Right cardiac atrium (tissue), 5 donors: ENCODE results near the gene SENP5. TPM values are rescaled to one million over a fixed set of nuclear protein-coding genes. Genes with fewer than 3 reads are reported as not detected.
A peak's percentile ranks its signal among the peaks of the same experiment; 100 is the strongest.

ENCODE experiments used
- ATAC-seq, 2 donors: fragments of 200-7000 bp; cut with Tn5 transposase; one replicate each; pipeline versions ENCODE4 v1.8.0 to v1.9.1; 2020; ENCODE audit warnings: moderate library complexity in 2 of 2, mild to moderate bottlenecking in 1 of 2
- DNase-seq, 3 donors: peaks; one replicate each; pipeline ENCODE4 v3.0.0-alpha.2; 2020
- H3K27ac ChIP-seq: one replicate; pipeline ENCODE4 v1.5.1; 2013; ENCODE audit warnings: mild to moderate bottlenecking, low read length, control low read depth, moderate library complexity
- H3K27me3 ChIP-seq: one replicate; pipeline ENCODE4 v1.6.1; 2013; ENCODE audit not compliant: control insufficient read depth, insufficient read depth
- H3K4me1 ChIP-seq: one replicate; pipeline ENCODE4 v1.6.1; 2013; ENCODE audit warnings: low read length; ENCODE audit not compliant: control insufficient read depth, insufficient read depth
- H3K4me3 ChIP-seq: one replicate; pipeline ENCODE4 v1.5.1; 2013; ENCODE audit warnings: low read length, control low read depth
- H3K9me3 ChIP-seq: one replicate; pipeline ENCODE4 v1.6.1; 2013; ENCODE audit warnings: low read length; ENCODE audit not compliant: control insufficient read depth
- whole genome bisulfite sequencing: extraction: QIAGEN DNeasy Blood & Tissue Kit; methylation state at CpG from one replicate; pipeline ENCODE4 v1.1.7; 2013; 5-methylcytosine and 5-hydroxymethylcytosine counted together
- intact Hi-C, 4 donors: fragments of 100-400 bp; cut with DNase I; formaldehyde crosslinking; loops; one replicate each; pipeline versions ENCODE4 v1.11.0 to v1.14.0; 2022 to 2023
- polyA plus RNA-seq: library from polyadenylated mRNA; stranded (reverse); fragments of 200-250 nt; gene quantifications from one replicate; pipeline ENCODE4 v1.2.3, GENCODE V29; 2013
- total RNA-seq, 4 donors: library from RNA; stranded (reverse); fragmentation: NEBNext Ultra II Directional; extraction: Animal tissue kit (Norgen Biotek cat#: 25700); gene quantifications; one replicate each; pipeline ENCODE4 v1.2.1, GENCODE V29; 2021
- donor health status: healthy with polysubstance abuse.
- donor health status: DM: no; HTN: yes; CAD: no.
- donor health status: DM: no; HTN: no; CAD: no.
- donor health status: DM: no; HTN: yes; CAD: no; lungs with severe emphysema.
- donor health status: DM: yes; HTN: yes; CAD: no.

Gene SENP5
- total and polyA plus RNA-seq, 5 donors = 9.3 to 31.0 (median 21.0) TPM

DNA sequence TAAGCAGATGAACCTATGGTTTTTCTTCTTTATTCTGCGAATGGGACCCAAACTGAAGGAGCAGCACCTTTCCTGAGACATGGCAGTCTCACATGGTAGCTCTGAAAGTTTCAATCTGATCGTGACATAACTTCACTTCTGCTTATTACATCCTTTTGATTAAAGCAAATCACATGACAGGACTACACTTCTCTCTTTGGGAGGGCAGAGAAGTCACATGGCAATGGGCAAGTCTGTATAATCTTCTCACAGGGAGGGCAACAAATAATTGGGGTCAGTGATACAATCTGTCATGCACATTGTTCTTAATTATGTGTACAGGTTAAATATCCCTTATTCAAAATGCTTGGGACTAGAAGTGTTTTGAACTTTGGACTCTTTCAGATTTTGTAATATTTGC lies 53.0 kb downstream of the SENP5 start:
- no peaks in the 10 kb centered on the region for H3K27me3 ChIP-seq
- no peak for ATAC-seq
- intact Hi-C loops = no loop called here

GRCh38 chr3:196927571-196928453 lies 60.1 kb downstream of the SENP5 start:
- H3K4me3 ChIP-seq = no peak overlapping the region
- H3K9me3 ChIP-seq = no peaks in the 10 kb centered on the region
- no peak for ATAC-seq
- DNase-seq = no peak
- H3K4me1 ChIP-seq = no peaks in the 10 kb centered on the region
- H3K27ac ChIP-seq = no peak overlapping the region
- WGBS = 88% methylated on average over 7 of the region's 7 CpGs
- intact Hi-C loops = no loop called here
- no peaks in the 10 kb centered on the region for H3K27me3 ChIP-seq

More for the DNA sequence above, 53.0 kb downstream of the SENP5 start:
- H3K9me3 ChIP-seq = no peaks in the 10 kb centered on the region
- H3K4me1 ChIP-seq = no peaks in the 10 kb centered on the region
- no peak for DNase-seq
- H3K27ac ChIP-seq = no peak overlapping the region
- 78% methylated on average over 2 of the region's 2 CpGs for WGBS
- no peak overlapping the region for H3K4me3 ChIP-seq

GRCh38 chr3:196931157-196931556 lies 63.4 kb downstream of the SENP5 start:
- DNase-seq (no peak), ATAC-seq (no peak)
- Histone ChIP-seq H3K9me3 (no peaks in the 10 kb centered on the region), H3K27ac (no peak overlapping the region), H3K4me3 (no peak overlapping the region), H3K27me3 (no peaks in the 10 kb centered on the region), H3K4me1 (no peaks in the 10 kb centered on the region)
- 93% methylated on average over 4 of the region's 4 CpGs for WGBS
- intact Hi-C loops = no loop called here

- intact Hi-C loops = no loop called here
- no peaks in the 10 kb centered on the region for H3K9me3 ChIP-seq
- DNase-seq (no peak), ATAC-seq (no peak)
- no peak overlapping the region for H3K27ac ChIP-seq
- WGBS = 86% methylated on average over 12 of the region's 12 CpGs
- no peaks in the 10 kb centered on the region for H3K4me1 ChIP-seq
- no peak overlapping the region for H3K4me3 ChIP-seq
- no peaks in the 10 kb centered on the region for H3K27me3 ChIP-seq
These were observed 64.3 kb downstream of the SENP5 start for GRCh38 chr3:196931828-196932587.

DNA sequence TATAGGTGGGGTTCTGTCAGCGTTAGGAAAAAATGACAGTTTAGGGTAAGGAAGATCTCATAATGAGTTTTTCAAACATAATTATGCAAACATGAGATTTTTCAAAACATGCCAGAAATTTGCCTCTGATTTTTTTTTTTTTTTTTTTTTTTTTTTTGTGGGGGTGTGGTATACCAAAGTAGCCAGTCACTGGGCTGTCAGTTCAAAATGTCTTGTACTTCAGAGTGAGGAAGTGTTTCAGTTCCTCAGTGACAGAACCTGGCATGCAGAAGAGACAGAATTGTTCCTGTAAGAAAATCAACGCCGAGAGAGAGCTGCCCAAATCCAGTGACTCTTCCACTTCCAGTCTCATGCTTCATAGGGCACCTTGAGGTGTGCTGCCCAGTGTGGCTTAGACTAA lies 64.9 kb downstream of the SENP5 start:
- H3K4me1 ChIP-seq = no peaks in the 10 kb centered on the region
- no peaks in the 10 kb centered on the region for H3K27me3 ChIP-seq
- no peak overlapping the region for H3K27ac ChIP-seq
- intact Hi-C loops = no loop called here
- no peak for DNase-seq
- no peaks in the 10 kb centered on the region for H3K9me3 ChIP-seq
- H3K4me3 ChIP-seq = no peak overlapping the region
- ATAC-seq = no peak
- WGBS = 89% methylated on average over 3 of the region's 3 CpGs

- DNase-seq (no peak), ATAC-seq (no peak)
- intact Hi-C loops = no loop called here
These were observed 68.6 kb downstream of the SENP5 start for GRCh38 chr3:196936288-196936687.

DNA sequence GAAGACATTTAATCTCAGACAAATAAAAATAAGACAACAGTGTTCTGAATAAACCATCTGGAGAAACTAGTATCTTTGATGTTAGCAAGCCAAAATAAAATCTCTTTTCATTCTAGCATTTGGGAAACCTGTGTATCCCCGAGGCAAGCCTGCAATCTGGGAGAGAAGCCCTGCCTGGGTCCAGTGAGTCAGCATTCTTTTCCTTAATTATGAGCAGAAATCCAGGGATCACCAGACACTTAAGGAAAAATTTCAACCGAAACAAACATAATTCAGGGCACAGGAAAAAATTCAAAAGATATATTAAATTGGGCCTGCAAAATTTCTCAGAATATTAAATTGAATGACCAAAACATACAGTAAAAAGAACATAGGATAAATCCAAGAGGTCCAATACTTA lies 70.4 kb downstream of the SENP5 start:
- intact Hi-C loops = no loop called here
- Histone ChIP-seq H3K27ac (no peak overlapping the region), H3K27me3 (no peaks in the 10 kb centered on the region), H3K4me3 (no peak overlapping the region), H3K9me3 (no peaks in the 10 kb centered on the region), H3K4me1 (peaks cover 4% of the 10 kb centered on the region)
- 85% methylated on average over 2 of the region's 2 CpGs for WGBS
- DNase-seq (no peak), ATAC-seq (no peak)

More at GRCh38 chr3:196936288-196936687, 68.6 kb downstream of the SENP5 start:
- no peaks in the 10 kb centered on the region for H3K27me3 ChIP-seq
- peaks cover 4% of the 10 kb centered on the region for H3K4me1 ChIP-seq
- WGBS = 85% methylated on average over 3 of the region's 3 CpGs
- H3K9me3 ChIP-seq = no peaks in the 10 kb centered on the region
- H3K27ac ChIP-seq = no peak overlapping the region
- no peak overlapping the region for H3K4me3 ChIP-seq

GRCh38 chr3:196938576-196938975 lies 70.9 kb downstream of the SENP5 start:
- no peak for DNase-seq
- intact Hi-C loops = no loop called here
- Histone ChIP-seq H3K27me3 (no peaks in the 10 kb centered on the region), H3K9me3 (no peaks in the 10 kb centered on the region), H3K27ac (no peak overlapping the region), H3K4me3 (no peak overlapping the region), H3K4me1 (peaks cover 6% of the 10 kb centered on the region)
- WGBS = 91% methylated on average over 5 of the region's 5 CpGs
- no peak for ATAC-seq

DNA sequence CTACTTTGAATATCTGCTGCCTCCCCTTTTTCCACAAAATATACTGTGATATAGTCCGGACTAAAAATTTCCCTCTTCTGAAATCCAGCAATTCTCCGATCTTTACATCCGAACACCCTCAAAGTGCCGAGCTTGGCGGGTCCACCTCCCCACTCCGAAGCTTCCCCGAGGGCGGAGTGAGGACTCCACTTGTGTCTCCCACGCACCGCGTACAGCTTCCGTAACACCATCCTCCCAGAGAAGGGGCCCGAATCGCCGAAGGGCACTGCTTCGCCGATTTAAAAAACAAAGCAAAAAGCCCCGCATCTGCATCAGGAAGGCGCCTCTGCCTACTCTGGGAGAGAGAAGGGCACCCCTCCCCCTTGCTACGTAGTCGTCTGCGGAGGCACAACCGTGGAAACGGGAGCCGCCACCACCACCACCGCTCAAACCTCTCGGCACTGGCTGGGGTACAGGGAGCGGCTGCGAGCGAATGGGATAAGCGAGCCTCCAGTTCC lies 74.1 kb downstream of the SENP5 start:
- H3K9me3 ChIP-seq = no peaks in the 10 kb centered on the region
- H3K27me3 ChIP-seq = no peaks in the 10 kb centered on the region
- H3K4me3 ChIP-seq = peak overlapping the region; percentile 91
- peak overlapping the region; percentile 84 for H3K27ac ChIP-seq
- intact Hi-C loops = loop anchor here in 2 of 4 donors (5.0 to 10.0 kb wide), 2 partner anchors 74 to 77 kb away; partner anchors contain the start of gene SENP5 (in 2 of the 2)
- peaks cover 6% of the 10 kb centered on the region for H3K4me1 ChIP-seq
- DNase-seq (peak in 2 of 3 donors; percentile 46 to 69), ATAC-seq (peak; percentile 61 to 67)
- WGBS = under 1% methylated on average over 31 of the region's 31 CpGs

DNA sequence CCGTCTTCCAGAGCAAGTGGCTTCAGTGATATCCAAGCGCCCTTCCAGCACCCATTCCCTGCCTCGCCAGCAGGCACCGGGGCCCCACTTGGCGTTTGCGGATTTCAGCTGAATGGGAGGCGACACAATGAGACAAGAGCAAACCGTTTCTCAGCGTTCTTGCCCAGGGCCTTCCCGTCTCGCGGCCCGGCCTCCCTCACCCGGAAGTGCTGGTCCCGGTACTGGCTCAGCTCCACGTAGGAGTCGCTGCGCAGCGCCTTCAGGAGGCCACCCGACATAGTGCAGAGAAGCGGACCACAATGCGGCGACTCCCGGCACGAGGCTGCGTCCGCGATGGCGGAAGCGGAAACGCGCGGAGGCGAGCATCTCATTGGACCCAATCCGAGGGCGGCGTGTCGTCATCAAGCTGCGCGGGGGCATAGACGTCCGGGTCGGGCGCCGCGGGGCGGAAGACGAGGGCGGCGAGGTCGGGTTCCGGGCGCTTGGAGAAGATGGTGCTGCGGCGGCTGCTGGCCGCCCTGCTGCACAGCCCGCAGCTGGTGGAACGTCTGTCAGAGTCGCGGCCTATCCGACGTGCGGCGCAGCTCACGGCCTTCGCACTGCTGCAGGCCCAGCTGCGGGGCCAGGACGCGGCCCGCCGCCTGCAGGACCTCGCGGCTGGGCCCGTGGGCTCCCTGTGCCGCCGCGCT lies 74.7 kb downstream of the SENP5 start, which contains the start of gene NCBP2:
Gene NCBP2, minus strand, starts transcription at position 303 of the 689 bp plus-strand sequence. Its CDS starts 25 bp downstream, at position 278.
- intact Hi-C loops = loop anchor here in 2 of 4 donors (5.0 to 10.0 kb wide), 2 partner anchors 75 to 78 kb away; partner anchors contain the start of gene SENP5 (in 2 of the 2)
- no peaks in the 10 kb centered on the region for H3K27me3 ChIP-seq
- WGBS = under 1% methylated on average over 77 of the region's 77 CpGs
- peak within 1 kb of the TSS; percentile 91 for H3K4me3 ChIP-seq
- ATAC-seq = peak; percentile 96 to 97
- H3K27ac ChIP-seq = peak within 1 kb of the TSS; percentile 84
- peaks cover 6% of the 10 kb centered on the region for H3K4me1 ChIP-seq
- H3K9me3 ChIP-seq = no peaks in the 10 kb centered on the region
- DNase-seq = peak; percentile 99 to 100 (median 100)
